Body of pancreas (tissue), 4 donors: ENCODE measurements around the gene HMGB3.

ENCODE experiments used
- CTCF ChIP-seq, 7 experiments: fragments of 450-650 bp in 4 of 7; fragments of 200-600 bp in 3 of 7; sonication (generic) in 3 of 7; IDR thresholded peaks; one replicate each; pipeline ENCODE4 v1.5.1; 2016 to 2019; ENCODE audit warnings: antibody characterized with exemption in 7 of 7
- POLR2A ChIP-seq, 3 donors: fragments of 450-650 bp; IDR thresholded peaks; one replicate each; pipeline ENCODE4 v1.6.1; 2016; ENCODE audit warnings: antibody characterized with exemption in 3 of 3, mild to moderate bottlenecking in 2 of 3

GRCh38 chrX:150955590-150955989, 27.5 kb upstream of the HMGB3 start:
- TF ChIP-seq CTCF (IDR thresholded peaks at IDR 0.05) (no peak), POLR2A (IDR thresholded peaks at IDR 0.05) (no peak)
